B cell (primary cell): Measurements from ENCODE around the gene ONECUT3. TPM values are rescaled to one million over a fixed set of nuclear protein-coding genes. Genes with fewer than 3 reads are reported as not detected.

ENCODE experiments used
- ATAC-seq: fragments of 200-7000 bp; cut with Tn5 transposase; one replicate; pipeline ENCODE4 v1.10.0; 2021; ENCODE audit warnings: low read depth, mild to moderate bottlenecking, moderate number of reproducible peaks, moderate library complexity
- CTCF ChIA-PET: fragments of 350-600 bp; sonication (Branson Sonifier 250); formaldehyde crosslinking; loops from one replicate; lab custom pipeline; 2021; ENCODE audit warnings: antibody characterized with exemption, inconsistent platforms; lab: Charles Lee
- POLR2A ChIA-PET: fragments of 350-600 bp; sonication (Branson Sonifier 250); formaldehyde crosslinking; loops from one replicate; lab custom pipeline; 2021; ENCODE audit warnings: antibody characterized with exemption; lab: Charles Lee
- DNase-seq: peaks from one replicate; pipeline ENCODE4 v3.0.0; 2013
- H2AFZ ChIP-seq: 2 replicates; pipeline ENCODE4 v1.6.1; 2012; ENCODE audit warnings: mild to moderate bottlenecking, low read depth, low read length; ENCODE audit not compliant: insufficient read depth, poor library complexity, severe bottlenecking
- H3K27ac ChIP-seq, 2 donors: 1 replicate in 1 of 2; 2 replicates in 1 of 2; pipeline ENCODE4 v1.5.1; 2012 to 2013; ENCODE audit warnings: low read length in 2 of 2, mild to moderate bottlenecking in 2 of 2, moderate library complexity in 1 of 2
- H3K27me3 ChIP-seq, 4 experiments: fragments of 200-600 bp in 1 of 4; sonication (generic) in 1 of 4; replicated peaks in 1 of 4; 1 replicate in 2 of 4; 2 replicates in 2 of 4; pipeline versions ENCODE4 v1.6.1 to v1.7.0; 2013 to 2016; ENCODE audit warnings: low read length in 3 of 4, mild to moderate bottlenecking in 2 of 4, mixed read lengths in 1 of 4, moderate library complexity in 1 of 4; ENCODE audit not compliant: insufficient read depth in 4 of 4, control insufficient read depth in 3 of 4; ENCODE audit errors: control extremely low read depth in 1 of 4
- H3K36me3 ChIP-seq, 2 experiments: replicated peaks in 1 of 2; 1 replicate in 1 of 2; 2 replicates in 1 of 2; pipeline versions ENCODE4 v1.6.1 to v1.7.1; 2013; ENCODE audit warnings: low read length in 1 of 2; ENCODE audit not compliant: insufficient read depth in 2 of 2, control insufficient read depth in 1 of 2; ENCODE audit errors: control extremely low read depth in 1 of 2, extremely low read depth in 1 of 2
- H3K4me1 ChIP-seq, 2 donors: fragments of 200-600 bp in 1 of 2; sonication (generic) in 1 of 2; 1 replicate in 1 of 2; 2 replicates in 1 of 2; pipeline versions ENCODE4 v1.5.1 to v1.6.1; 2013 to 2017; ENCODE audit warnings: low read length in 2 of 2; ENCODE audit not compliant: control insufficient read depth in 2 of 2, insufficient read depth in 2 of 2
- H3K4me2 ChIP-seq: replicated peaks from 2 replicates; pipeline ENCODE3; 2012; ENCODE audit warnings: mild to moderate bottlenecking, low read depth, low read length; ENCODE audit not compliant: poor library complexity, severe bottlenecking
- H3K4me3 ChIP-seq, 5 experiments: fragments of 200-600 bp in 1 of 5; sonication (generic) in 1 of 5; 1 replicate in 3 of 5; 2 replicates in 2 of 5; pipeline versions ENCODE4 v1.5.1 to v1.7.0; 2011 to 2016; ENCODE audit warnings: low read length in 4 of 5, mild to moderate bottlenecking in 4 of 5, low read depth in 2 of 5, control low read depth in 1 of 5, moderate library complexity in 1 of 5; ENCODE audit not compliant: insufficient read depth in 1 of 5; ENCODE audit errors: control extremely low read depth in 1 of 5, extremely low read depth in 1 of 5
- H3K79me2 ChIP-seq: fragments of 200-600 bp; sonication (generic); one replicate; pipeline ENCODE4 v1.6.0; 2016; ENCODE audit warnings: low read length; ENCODE audit not compliant: control insufficient read depth, insufficient read depth
- H3K9ac ChIP-seq: fragments of 200-600 bp; sonication (generic); 2 replicates; pipeline ENCODE4 v1.6.1; 2017; ENCODE audit warnings: mild to moderate bottlenecking, low read length, moderate library complexity
- H3K9me3 ChIP-seq, 3 donors: one replicate each; pipeline versions ENCODE4 v1.6.1 to v1.7.1; 2013; ENCODE audit warnings: low read length in 2 of 3; ENCODE audit not compliant: control insufficient read depth in 2 of 3, insufficient read depth in 1 of 3; ENCODE audit errors: control extremely low read depth in 1 of 3
- H4K20me1 ChIP-seq: 2 replicates; pipeline ENCODE4 v1.6.0; 2012; ENCODE audit warnings: mild to moderate bottlenecking, low read length; ENCODE audit not compliant: insufficient read depth, control insufficient read depth, poor library complexity, severe bottlenecking
- H3K27ac Mint-ChIP-seq: one replicate; pipeline ENCODE4 v1.8.0; 2021; ENCODE audit warnings: mixed read lengths
- H3K27me3 Mint-ChIP-seq: one replicate; pipeline ENCODE4 v1.8.0; 2021; ENCODE audit warnings: mixed read lengths
- H3K4me1 Mint-ChIP-seq: one replicate; pipeline ENCODE4 v1.8.0; 2021; ENCODE audit warnings: mixed read lengths
- H3K4me3 Mint-ChIP-seq: one replicate; pipeline ENCODE4 v1.8.0; 2021; ENCODE audit warnings: mixed read lengths
- H3K9me3 Mint-ChIP-seq: one replicate; pipeline ENCODE4 v1.8.0; 2022; ENCODE audit warnings: mixed read lengths; ENCODE audit not compliant: insufficient read depth
- CTCF ChIP-seq: fragments of 200-600 bp; IDR thresholded peaks from one replicate; pipeline ENCODE4 v1.8.0; 2022; ENCODE audit warnings: antibody characterized with exemption, mild to moderate bottlenecking
- EZH2 ChIP-seq: IDR thresholded peaks from 2 replicates; pipeline ENCODE4 v1.6.1; 2012; ENCODE audit warnings: borderline replicate concordance, low read depth, mild to moderate bottlenecking, moderate library complexity, low read length; ENCODE audit not compliant: insufficient read depth, poor library complexity, severe bottlenecking
- WGBS: methylation state at CpG from one replicate; pipeline ENCODE4 v1.1.5; 2013; ENCODE audit warnings: missing lambda C conversion rate; ENCODE audit not compliant: insufficient coverage; 5-methylcytosine and 5-hydroxymethylcytosine counted together
- intact Hi-C: fragments of 100-400 bp; cut with micrococcal nuclease; formaldehyde crosslinking; loops from one replicate; pipeline ENCODE4 v1.10.0; 2022
- polyA plus RNA-seq: library from polyadenylated mRNA; depleted of rRNA; stranded (reverse); fragments of >200 nt; gene quantifications from 2 replicates; pipeline ENCODE4 v1.2.3, GENCODE V29; 2012
- total RNA-seq, 2 donors: library from RNA; stranded (reverse); fragments of 120-200 nt in 1 of 2; gene quantifications; 1 replicate in 1 of 2; 2 replicates in 1 of 2; pipeline versions ENCODE4 v1.2.3 to v1.2.4, GENCODE V29; 2013 to 2022

The ONECUT3 gene
- total and polyA plus RNA-seq, 2 donors (not counting 1 experiment from before 2014, with no cell fraction given) = not detected

- no peaks in the 10 kb centered on the region for H3K79me2 ChIP-seq
- no peak overlapping the region for H2AFZ ChIP-seq
- no peak overlapping the region for H3K9ac ChIP-seq
- peaks cover 9% of the 10 kb centered on the region for H4K20me1 ChIP-seq
- no peak overlapping the region for H3K4me3 ChIP-seq
- Mint-ChIP-seq H3K27me3 (peaks cover 28% of the 10 kb centered on the region), H3K4me3 (peak overlapping the region; percentile 32), H3K4me1 (peaks cover 17% of the 10 kb centered on the region), H3K27ac (peak overlapping the region; percentile 15), H3K9me3 (no peaks in the 10 kb centered on the region)
- CTCF ChIA-PET = no interaction called here
- H3K4me2 ChIP-seq = peak overlapping the region; percentile 64
- POLR2A ChIA-PET = interaction anchor here (0.6 kb wide), 1 partner anchor 146 kb away, joined by 13 read pairs; no protein-coding TSS in a partner anchor
- intact Hi-C loops = no loop called here
- H3K27ac ChIP-seq = no peak overlapping the region
- DNase-seq = peak; percentile 51
- H3K27me3 ChIP-seq = peaks cover 0 to 83% (median 52%) of the 10 kb centered on the region in 4 experiments
- peaks cover 40 to 47% of the 10 kb centered on the region in 2 donors for H3K4me1 ChIP-seq
- H3K36me3 ChIP-seq = no peaks in the 10 kb centered on the region
- peaks cover 0 to 62% (median 0%) of the 10 kb centered on the region in 3 donors for H3K9me3 ChIP-seq
- no peak for TF ChIP-seq CTCF
- no peak for TF ChIP-seq EZH2
- no peak for ATAC-seq
- 2% methylated on average over 85 of the region's 86 CpGs for WGBS
Measured at GRCh38 chr19:1757468-1758230, 4.3 kb downstream of the ONECUT3 start.

- H3K27me3 ChIP-seq = peaks cover 0 to 82% (median 52%) of the 10 kb centered on the region in 4 experiments
- no peak overlapping the region for H2AFZ ChIP-seq
- no peak for ATAC-seq
- Mint-ChIP-seq H3K27me3 (peaks cover 28% of the 10 kb centered on the region), H3K4me3 (no peak overlapping the region), H3K4me1 (peaks cover 14% of the 10 kb centered on the region), H3K9me3 (no peaks in the 10 kb centered on the region), H3K27ac (no peak overlapping the region)
- no peak overlapping the region for H3K4me3 ChIP-seq
- no peak for TF ChIP-seq EZH2
- no peak for TF ChIP-seq CTCF
- H3K9ac ChIP-seq = no peak overlapping the region
- peak; percentile 13 for DNase-seq
- H3K4me2 ChIP-seq = peak overlapping the region; percentile 64
- no peak overlapping the region for H3K27ac ChIP-seq
- H3K4me1 ChIP-seq = peaks cover 35 to 41% of the 10 kb centered on the region in 2 donors
- WGBS = 8% methylated on average over 8 of the region's 10 CpGs
- no peaks in the 10 kb centered on the region for H3K79me2 ChIP-seq
- POLR2A ChIA-PET = no interaction called here
- peaks cover 0 to 62% (median 0%) of the 10 kb centered on the region in 3 donors for H3K9me3 ChIP-seq
- H4K20me1 ChIP-seq = peaks cover 9% of the 10 kb centered on the region
- no peaks in the 10 kb centered on the region for H3K36me3 ChIP-seq
- CTCF ChIA-PET = no interaction called here
- intact Hi-C loops = no loop called here
Measured at GRCh38 chr19:1758231-1758577, 4.9 kb downstream of the ONECUT3 start.
